K562 (cell line): Measurements from ENCODE around the gene ANO10. TPM values are rescaled to one million over a fixed set of nuclear protein-coding genes. Genes with fewer than 3 reads are reported as not detected.

Experiments used
- CBX2 ChIP-seq: fragments of 200-600 bp; sonication (generic); IDR thresholded peaks from one replicate; pipeline ENCODE4 v1.6.1; 2012; ENCODE audit warnings: mild to moderate bottlenecking, low read length, inconsistent platforms; ENCODE audit not compliant: insufficient read depth, poor library complexity, severe bottlenecking
- FOXA1 ChIP-seq: fragments of 450-650 bp; IDR thresholded peaks from 2 replicates; pipeline ENCODE4 v1.6.1; 2016; ENCODE audit warnings: mild to moderate bottlenecking, borderline replicate concordance
- IFI16 ChIP-seq: fragments of 250-450 bp; sonication (Bioruptor Pico); IDR thresholded peaks from 2 replicates; pipeline ENCODE4 v2.1.2; 2022; ENCODE audit warnings: mild to moderate bottlenecking, inconsistent platforms
- MCM2 ChIP-seq: fragments of 450-650 bp; IDR thresholded peaks from 2 replicates; pipeline ENCODE4 v1.6.1; 2017; ENCODE audit warnings: low read depth, mild to moderate bottlenecking
- NCOA1 ChIP-seq: fragments of 450-650 bp; IDR thresholded peaks from 2 replicates; pipeline ENCODE4 v1.6.1; 2016; ENCODE audit warnings: low read depth
- NUFIP1 ChIP-seq: fragments of 450-650 bp; IDR thresholded peaks from 2 replicates; pipeline ENCODE4 v1.6.1; 2018; ENCODE audit not compliant: partially characterized antibody
- PYGO2 ChIP-seq: fragments of 450-650 bp; IDR thresholded peaks from 2 replicates; pipeline ENCODE4 v1.6.1; 2016; ENCODE audit warnings: mild to moderate bottlenecking, missing genetic modification characterization, moderate library complexity, missing compliant biosample characterization
- RBM14 ChIP-seq: fragments of 200-400 bp; formaldehyde crosslinking; IDR thresholded peaks from 2 replicates; pipeline ENCODE4 v1.6.1; 2018; ENCODE audit warnings: low read depth, mild to moderate bottlenecking, low read length, moderate library complexity, borderline replicate concordance; ENCODE audit not compliant: insufficient read depth
- STAT5B ChIP-seq: fragments of 250-450 bp; sonication (Bioruptor Pico); IDR thresholded peaks from 2 replicates; pipeline ENCODE4 v1.8.0; 2021; ENCODE audit warnings: mild to moderate bottlenecking, inconsistent platforms
- TAF7 ChIP-seq: fragments of 450-650 bp; IDR thresholded peaks from 2 replicates; pipeline ENCODE4 v1.6.1; 2016; ENCODE audit warnings: missing genetic modification characterization, missing compliant biosample characterization
- TAF9B ChIP-seq: fragments of 450-650 bp; IDR thresholded peaks from 2 replicates; pipeline ENCODE4 v1.6.1; 2018; ENCODE audit warnings: mild to moderate bottlenecking; ENCODE audit not compliant: partially characterized antibody
- TEAD4 ChIP-seq, 2 experiments: sonication (generic) in 1 of 2; formaldehyde crosslinking in 1 of 2; IDR thresholded peaks; 2 replicates each; pipeline versions ENCODE4 v1.6.1 to v1.8.0; 2012 to 2022; ENCODE audit warnings: borderline replicate concordance in 1 of 2, inconsistent platforms in 1 of 2, low read length in 1 of 2, mild to moderate bottlenecking in 1 of 2, missing genetic modification reagents in 1 of 2
- TSC22D4 ChIP-seq: fragments of 450-650 bp; IDR thresholded peaks from 2 replicates; pipeline ENCODE4 v1.6.1; 2016; ENCODE audit warnings: missing genetic modification characterization, missing biosample characterization, control low read depth
- XRCC3 ChIP-seq: fragments of 450-650 bp; IDR thresholded peaks from 2 replicates; pipeline ENCODE4 v1.6.1; 2017; ENCODE audit warnings: mild to moderate bottlenecking, moderate library complexity
- ZNF311 ChIP-seq: fragments of 250-450 bp; sonication (Bioruptor Pico); IDR thresholded peaks from 2 replicates; pipeline ENCODE4 v1.4.0; 2020; ENCODE audit warnings: mild to moderate bottlenecking, moderate library complexity
- ZNF668 ChIP-seq: fragments of 250-450 bp; sonication (Bioruptor Pico); IDR thresholded peaks from 2 replicates; pipeline ENCODE4 v1.8.0; 2022; ENCODE audit warnings: mild to moderate bottlenecking, inconsistent platforms
- polyA plus RNA-seq, 8 experiments: library from polyadenylated mRNA; depleted of rRNA in 4 of 8; stranded (reverse) in 5 of 8; unstranded in 3 of 8; fragments of >200 nt; fragmentation: Nextera tagmentation in 2 of 8; fragmentation: Illumina TruSeq in 1 of 8; extraction: Ambion mirVana in 2 of 8; extraction: Trizol in 1 of 8; gene quantifications; 2 replicates each; pipeline versions ENCODE4 v1.2.1 to v1.2.3, GENCODE V29; 2011 to 2014; ENCODE audit warnings: inconsistent platforms in 1 of 8, missing spikeins in 1 of 8
- total RNA-seq, 7 experiments: library from RNA; depleted of rRNA in 6 of 7; stranded (reverse); fragments of >200 nt in 6 of 7; fragmentation: Illumina TruSeq in 2 of 7; extraction: Trizol in 2 of 7; gene quantifications; 2 replicates each; pipeline versions ENCODE4 v1.2.1 to v1.2.3, GENCODE V29; 2011 to 2021; ENCODE audit warnings: low replicate concordance in 1 of 7
- TF ChIP-seq, protein P1 (sequence below): sonication (generic); IDR thresholded peaks from 2 replicates; pipeline ENCODE4 v1.6.1; 2016
- TF ChIP-seq, protein P2 (sequence below), 2 experiments: fragments of 450-650 bp; formaldehyde crosslinking in 1 of 2; IDR thresholded peaks; 2 replicates each; pipeline versions ENCODE4 v1.4.0 to v1.6.1; 2014 to 2020; ENCODE audit warnings: mild to moderate bottlenecking in 2 of 2, borderline replicate concordance in 1 of 2, low read depth in 1 of 2

Gene ANO10
- total and polyA plus RNA-seq, 9 of the 15 experiments (the other 6 are each of a cell fraction or from before 2014, with no cell fraction given), result 6.4 to 46.0 (median 32.3) TPM

DNA sequence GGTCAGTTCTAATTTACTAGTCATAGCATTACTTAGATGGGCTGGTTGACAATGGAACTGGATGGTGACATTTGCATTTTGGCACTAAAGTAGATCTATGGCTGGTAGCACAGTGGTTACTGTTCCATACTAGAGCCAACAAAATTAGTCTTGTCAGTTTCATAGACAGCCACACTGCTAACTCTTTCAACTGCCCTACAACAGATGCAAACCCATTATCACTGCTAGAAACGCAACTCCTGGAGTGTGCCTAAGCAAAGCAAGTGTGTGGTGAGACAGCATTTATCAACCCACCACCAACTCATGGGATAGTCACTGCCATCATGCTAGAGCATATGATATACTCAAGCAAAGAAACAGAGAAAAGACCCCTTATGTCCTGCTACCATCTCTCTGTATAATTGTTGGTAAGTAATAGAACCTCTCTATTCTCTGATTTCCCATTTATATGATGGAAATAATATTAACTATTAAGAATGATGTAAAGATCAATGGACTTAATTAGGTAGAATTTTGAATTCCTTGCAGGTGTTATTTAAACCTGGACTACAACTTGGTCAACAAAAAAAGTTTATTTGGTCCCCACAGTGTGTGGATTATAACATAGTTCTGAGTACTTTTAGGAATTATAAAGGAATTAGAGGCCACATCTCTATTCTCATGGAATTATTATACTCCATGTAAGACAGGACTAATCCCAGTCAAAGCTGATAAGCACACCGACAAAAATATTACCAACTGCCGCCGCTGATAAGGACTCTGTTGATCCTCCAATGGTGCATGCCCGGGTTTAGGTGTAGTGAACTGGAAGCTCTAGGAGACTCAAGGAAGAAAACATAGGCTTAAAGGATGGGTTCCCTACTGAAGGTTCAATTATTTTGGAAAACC lies 49.1 kb upstream of the ANO10 start (continued):
- TF ChIP-seq ZNF311, result no peak; the same call in 1 of the 2 replicates
- no peak for TF ChIP-seq CBX2
- no peak for TF ChIP-seq MCM2
- TF ChIP-seq IFI16 (CRISPR knock-in tag), result no peak
- TF ChIP-seq ZNF668 (CRISPR knock-in tag), result no peak
- TF ChIP-seq, protein P1, sequence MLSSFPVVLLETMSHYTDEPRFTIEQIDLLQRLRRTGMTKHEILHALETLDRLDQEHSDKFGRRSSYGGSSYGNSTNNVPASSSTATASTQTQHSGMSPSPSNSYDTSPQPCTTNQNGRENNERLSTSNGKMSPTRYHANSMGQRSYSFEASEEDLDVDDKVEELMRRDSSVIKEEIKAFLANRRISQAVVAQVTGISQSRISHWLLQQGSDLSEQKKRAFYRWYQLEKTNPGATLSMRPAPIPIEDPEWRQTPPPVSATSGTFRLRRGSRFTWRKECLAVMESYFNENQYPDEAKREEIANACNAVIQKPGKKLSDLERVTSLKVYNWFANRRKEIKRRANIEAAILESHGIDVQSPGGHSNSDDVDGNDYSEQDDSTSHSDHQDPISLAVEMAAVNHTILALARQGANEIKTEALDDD, result peak; percentile 97
- no peak for TF ChIP-seq STAT5B (CRISPR knock-in tag)
- no peak for TF ChIP-seq PYGO2 (tag)
- TF ChIP-seq FOXA1, result no peak
- peak; percentile 14 for TF ChIP-seq TAF9B
- TF ChIP-seq, protein P2, sequence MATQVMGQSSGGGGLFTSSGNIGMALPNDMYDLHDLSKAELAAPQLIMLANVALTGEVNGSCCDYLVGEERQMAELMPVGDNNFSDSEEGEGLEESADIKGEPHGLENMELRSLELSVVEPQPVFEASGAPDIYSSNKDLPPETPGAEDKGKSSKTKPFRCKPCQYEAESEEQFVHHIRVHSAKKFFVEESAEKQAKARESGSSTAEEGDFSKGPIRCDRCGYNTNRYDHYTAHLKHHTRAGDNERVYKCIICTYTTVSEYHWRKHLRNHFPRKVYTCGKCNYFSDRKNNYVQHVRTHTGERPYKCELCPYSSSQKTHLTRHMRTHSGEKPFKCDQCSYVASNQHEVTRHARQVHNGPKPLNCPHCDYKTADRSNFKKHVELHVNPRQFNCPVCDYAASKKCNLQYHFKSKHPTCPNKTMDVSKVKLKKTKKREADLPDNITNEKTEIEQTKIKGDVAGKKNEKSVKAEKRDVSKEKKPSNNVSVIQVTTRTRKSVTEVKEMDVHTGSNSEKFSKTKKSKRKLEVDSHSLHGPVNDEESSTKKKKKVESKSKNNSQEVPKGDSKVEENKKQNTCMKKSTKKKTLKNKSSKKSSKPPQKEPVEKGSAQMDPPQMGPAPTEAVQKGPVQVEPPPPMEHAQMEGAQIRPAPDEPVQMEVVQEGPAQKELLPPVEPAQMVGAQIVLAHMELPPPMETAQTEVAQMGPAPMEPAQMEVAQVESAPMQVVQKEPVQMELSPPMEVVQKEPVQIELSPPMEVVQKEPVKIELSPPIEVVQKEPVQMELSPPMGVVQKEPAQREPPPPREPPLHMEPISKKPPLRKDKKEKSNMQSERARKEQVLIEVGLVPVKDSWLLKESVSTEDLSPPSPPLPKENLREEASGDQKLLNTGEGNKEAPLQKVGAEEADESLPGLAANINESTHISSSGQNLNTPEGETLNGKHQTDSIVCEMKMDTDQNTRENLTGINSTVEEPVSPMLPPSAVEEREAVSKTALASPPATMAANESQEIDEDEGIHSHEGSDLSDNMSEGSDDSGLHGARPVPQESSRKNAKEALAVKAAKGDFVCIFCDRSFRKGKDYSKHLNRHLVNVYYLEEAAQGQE (IDR thresholded peaks at IDR 0.05; ENCODE audit: borderline replicate concordance), result no peak; the same call in 1 of the 2 replicates
- TF ChIP-seq, protein P2 (CRISPR knock-in tag; IDR thresholded peaks at IDR 0.05; ENCODE audit: low read depth), result no peak
- peak; percentile 94 for TF ChIP-seq TEAD4 (IDR thresholded peaks at IDR 0.05; ENCODE audit: low read length)
- TF ChIP-seq TEAD4 (CRISPR knock-in tag; IDR thresholded peaks at IDR 0.05; ENCODE audit: borderline replicate concordance), result no peak
- TF ChIP-seq TSC22D4 (tag), result no peak
- TF ChIP-seq NCOA1, result peak; percentile 12; the same call in 1 of the 2 replicates
- no peak for TF ChIP-seq NUFIP1
- no peak for TF ChIP-seq RBM14
- no peak for TF ChIP-seq TAF7 (tag)
- TF ChIP-seq XRCC3, result no peak
